WI38 (cell line): ENCODE data around the gene LIPM.

Source experiments
- H3K4me3 ChIP-seq: 2 replicates; pipeline ENCODE4 v1.5.1; 2011; ENCODE audit warnings: low read depth, mild to moderate bottlenecking, control low read depth, low read length
- TF ChIP-seq, protein P1 (sequence below): IDR thresholded peaks from 2 replicates; pipeline ENCODE4 v1.5.1; 2012; ENCODE audit warnings: low read depth, mild to moderate bottlenecking, control low read depth, low read length

Gene LIPM

DNA sequence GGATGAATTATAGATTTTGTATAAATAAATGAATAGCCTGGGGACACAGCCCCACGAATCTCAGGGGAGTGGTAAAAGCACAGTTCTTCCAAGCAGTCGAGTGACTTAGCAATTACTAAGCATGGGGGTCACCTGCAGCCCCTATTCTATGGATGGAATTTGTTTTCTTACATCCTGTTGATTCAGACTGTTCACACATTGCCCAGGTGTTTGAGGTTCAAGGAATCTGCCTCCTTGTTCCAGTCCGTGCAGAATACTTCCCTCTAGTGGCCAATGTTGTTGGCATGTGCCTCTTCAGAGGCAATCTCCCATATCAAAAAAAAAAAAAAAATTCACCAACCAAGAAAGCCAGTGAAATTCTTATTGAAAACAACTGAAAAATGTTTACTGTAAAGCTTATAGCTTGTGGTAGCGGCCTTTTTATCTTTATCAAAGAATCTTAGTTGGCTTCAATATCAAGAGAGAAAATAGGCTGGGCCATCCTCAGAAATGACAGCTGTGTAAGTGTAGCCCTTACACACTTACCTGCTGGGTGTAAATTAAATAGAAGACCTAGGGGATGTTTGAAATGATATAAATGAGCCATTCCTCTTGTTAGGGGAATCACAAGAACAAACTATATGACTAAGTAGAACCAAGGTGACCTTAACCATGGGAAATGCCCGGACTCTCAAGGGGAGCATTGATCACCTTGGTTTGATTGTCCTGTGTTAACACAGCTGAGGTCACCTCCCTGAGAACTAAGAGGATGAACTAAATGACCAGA, 7.8 kb downstream of the LIPM start:
- no peak overlapping the region for H3K4me3 ChIP-seq
- TF ChIP-seq, protein P1, sequence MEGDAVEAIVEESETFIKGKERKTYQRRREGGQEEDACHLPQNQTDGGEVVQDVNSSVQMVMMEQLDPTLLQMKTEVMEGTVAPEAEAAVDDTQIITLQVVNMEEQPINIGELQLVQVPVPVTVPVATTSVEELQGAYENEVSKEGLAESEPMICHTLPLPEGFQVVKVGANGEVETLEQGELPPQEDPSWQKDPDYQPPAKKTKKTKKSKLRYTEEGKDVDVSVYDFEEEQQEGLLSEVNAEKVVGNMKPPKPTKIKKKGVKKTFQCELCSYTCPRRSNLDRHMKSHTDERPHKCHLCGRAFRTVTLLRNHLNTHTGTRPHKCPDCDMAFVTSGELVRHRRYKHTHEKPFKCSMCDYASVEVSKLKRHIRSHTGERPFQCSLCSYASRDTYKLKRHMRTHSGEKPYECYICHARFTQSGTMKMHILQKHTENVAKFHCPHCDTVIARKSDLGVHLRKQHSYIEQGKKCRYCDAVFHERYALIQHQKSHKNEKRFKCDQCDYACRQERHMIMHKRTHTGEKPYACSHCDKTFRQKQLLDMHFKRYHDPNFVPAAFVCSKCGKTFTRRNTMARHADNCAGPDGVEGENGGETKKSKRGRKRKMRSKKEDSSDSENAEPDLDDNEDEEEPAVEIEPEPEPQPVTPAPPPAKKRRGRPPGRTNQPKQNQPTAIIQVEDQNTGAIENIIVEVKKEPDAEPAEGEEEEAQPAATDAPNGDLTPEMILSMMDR, result peak; percentile 71

DNA sequence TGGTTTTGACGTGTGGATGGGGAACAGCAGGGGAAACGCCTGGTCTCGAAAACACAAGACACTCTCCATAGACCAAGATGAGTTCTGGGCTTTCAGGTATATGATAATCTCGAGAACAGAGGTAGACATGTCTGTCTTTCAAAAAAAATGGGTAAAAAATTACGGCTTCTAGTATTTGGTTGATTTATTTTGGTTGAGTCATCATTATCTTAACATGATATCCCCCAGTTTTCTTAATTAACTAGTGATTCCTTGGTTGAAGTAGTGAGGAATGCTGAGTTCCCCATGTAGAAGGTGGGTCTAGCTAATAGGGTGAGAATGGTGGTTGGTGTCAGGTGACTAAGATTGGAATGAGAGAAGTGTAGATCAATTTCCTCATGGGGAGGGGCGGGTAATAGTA, 10.7 kb downstream of the LIPM start:
- no peak overlapping the region for H3K4me3 ChIP-seq
- TF ChIP-seq, protein P1, result no peak

DNA sequence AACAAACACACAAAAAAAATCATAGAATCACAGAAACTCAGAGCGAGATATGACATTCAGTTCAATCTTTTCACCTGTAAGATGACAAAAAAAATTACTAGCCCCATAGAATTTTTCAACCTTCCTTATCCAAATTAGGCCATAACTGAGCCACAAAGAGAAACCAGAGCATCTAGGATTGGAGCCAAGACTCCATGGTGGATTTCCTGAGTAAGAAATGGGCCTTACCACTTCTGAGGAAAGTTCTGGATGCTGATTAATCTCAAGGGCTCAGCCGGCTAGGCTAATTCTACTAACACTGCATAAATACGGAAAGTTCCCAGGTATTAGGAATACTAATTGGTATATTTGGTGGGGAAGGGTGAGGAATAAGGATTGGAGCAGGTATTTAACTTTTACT, 16.8 kb downstream of the LIPM start:
- TF ChIP-seq, protein P1, result no peak
- no peak overlapping the region for H3K4me3 ChIP-seq

DNA sequence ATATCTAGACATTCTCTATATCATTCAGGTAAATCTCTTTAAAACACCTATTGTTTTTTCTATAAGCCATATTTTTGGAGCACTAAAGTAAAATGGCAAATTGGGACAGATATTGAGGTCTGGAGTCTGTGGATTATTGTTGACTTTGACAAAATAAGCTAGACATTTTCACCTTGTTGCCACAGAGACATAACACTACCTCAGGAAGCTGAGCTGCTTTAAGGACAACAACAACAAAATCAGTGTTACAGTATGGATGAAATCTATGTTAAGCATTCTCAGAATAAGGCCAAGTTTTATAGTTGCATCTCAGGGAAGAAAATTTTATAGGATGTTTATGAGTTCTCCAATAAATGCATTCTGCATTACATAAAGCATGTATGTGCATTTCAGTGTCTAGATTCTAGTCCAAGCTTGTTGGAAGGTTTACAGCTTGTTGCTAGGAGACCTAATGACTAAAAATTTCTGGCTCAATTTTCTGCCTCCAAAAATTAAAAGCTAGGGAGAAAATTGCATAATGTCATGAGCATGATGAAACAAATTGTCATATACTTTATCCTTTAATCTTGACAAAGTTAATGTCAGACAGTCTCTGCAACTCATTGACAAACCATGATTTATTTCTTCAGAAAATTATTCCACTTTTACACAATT, 18.3 kb downstream of the LIPM start:
- TF ChIP-seq, protein P1, result no peak
- H3K4me3 ChIP-seq, result no peak overlapping the region

DNA sequence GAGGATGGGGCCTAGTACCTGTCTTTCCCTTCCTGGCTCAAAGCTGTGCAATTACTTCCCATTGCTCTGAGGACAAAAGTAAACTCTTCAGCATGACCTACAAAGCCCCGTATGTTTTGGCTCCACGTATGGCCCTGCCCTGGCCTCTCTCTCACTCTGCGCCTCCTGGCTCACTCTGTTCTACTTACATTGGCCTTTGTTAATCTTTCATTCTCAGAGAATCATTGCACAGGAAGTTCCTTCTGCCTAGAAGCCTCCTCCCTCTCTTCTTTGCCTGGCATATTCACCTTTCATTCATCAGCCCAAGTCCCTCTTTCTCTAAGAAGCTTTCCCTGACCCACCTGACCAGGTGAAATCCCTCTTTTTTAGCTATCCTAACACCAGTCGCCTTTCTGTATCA, 23.9 kb downstream of the LIPM start:
- TF ChIP-seq, protein P1, result no peak
- no peak overlapping the region for H3K4me3 ChIP-seq

DNA sequence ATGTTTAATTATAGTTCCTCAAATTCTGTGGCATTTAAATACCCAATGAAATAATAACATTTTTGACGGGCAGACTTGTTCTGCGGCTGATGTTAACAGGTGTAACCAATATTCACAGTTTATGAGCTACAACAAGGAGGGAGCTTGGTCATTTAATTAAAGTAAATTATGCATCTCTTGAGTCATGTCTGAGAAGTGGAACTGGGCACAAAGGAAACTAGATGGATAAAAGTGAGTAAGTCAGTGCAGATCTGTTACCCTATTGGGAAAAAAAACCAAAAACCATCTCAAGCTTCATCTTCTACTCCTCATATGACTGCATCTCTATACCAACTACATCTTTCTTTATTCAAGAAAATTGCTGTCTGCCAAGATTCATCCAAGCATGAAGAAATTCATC, 25.1 kb downstream of the LIPM start:
- H3K4me3 ChIP-seq, result no peak overlapping the region
- TF ChIP-seq, protein P1, result no peak

DNA sequence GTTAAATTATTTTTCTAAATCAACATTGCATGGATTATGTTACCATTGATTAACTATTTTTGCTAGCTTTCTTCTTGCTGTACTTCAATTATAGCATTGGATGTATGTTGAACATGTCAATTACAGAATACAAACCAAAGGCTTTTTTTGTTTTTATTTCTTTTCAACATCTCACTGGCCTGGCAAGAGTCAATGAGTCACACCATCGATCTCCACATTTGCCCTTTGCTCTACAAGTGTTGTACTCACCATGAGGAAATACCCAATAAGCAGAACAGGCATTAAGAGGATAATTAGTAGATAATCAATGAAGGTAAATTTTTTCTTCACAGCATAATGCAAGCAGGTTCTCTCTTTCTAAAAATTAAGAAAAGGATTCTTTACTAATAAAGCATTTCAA, 25.8 kb downstream of the LIPM start:
- TF ChIP-seq, protein P1, result no peak
- H3K4me3 ChIP-seq, result no peak overlapping the region
